DOHH2 (cell line): Measurements from ENCODE around the gene TLE1.

Source experiments
- H3F3A ChIP-seq: fragments of 200-600 bp; sonication (generic), shearing (Covaris generic); 2 replicates; pipeline ENCODE4 v1.6.0; 2016; ENCODE audit warnings: antibody characterized with exemption, mild to moderate bottlenecking; ENCODE audit not compliant: control insufficient read depth, insufficient read depth
- H3K27ac ChIP-seq: fragments of 200-600 bp; sonication (generic); 2 replicates; pipeline ENCODE4 v1.5.1; 2014; ENCODE audit warnings: low read depth, mild to moderate bottlenecking, low read length, moderate library complexity
- H3K27me3 ChIP-seq: fragments of 200-600 bp; sonication (generic); 2 replicates; pipeline ENCODE4 v1.6.1; 2014; ENCODE audit warnings: mild to moderate bottlenecking, low read length, mixed read lengths; ENCODE audit not compliant: control insufficient read depth
- H3K36me3 ChIP-seq: fragments of 200-600 bp; sonication (generic); 2 replicates; pipeline ENCODE4 v1.6.1; 2014; ENCODE audit warnings: mild to moderate bottlenecking, low read length, moderate library complexity, mixed read lengths; ENCODE audit not compliant: control insufficient read depth
- H3K4me1 ChIP-seq: fragments of 200-600 bp; sonication (generic); 2 replicates; pipeline ENCODE4 v1.6.1; 2014; ENCODE audit warnings: mild to moderate bottlenecking, low read length, mixed read lengths; ENCODE audit not compliant: control insufficient read depth
- H3K4me2 ChIP-seq: fragments of 200-600 bp; sonication (generic); 2 replicates; pipeline ENCODE4 v1.6.0; 2014; ENCODE audit warnings: mild to moderate bottlenecking, low read length, moderate library complexity
- H3K4me3 ChIP-seq: fragments of 200-600 bp; sonication (generic); 2 replicates; pipeline ENCODE4 v1.5.1; 2014; ENCODE audit warnings: mild to moderate bottlenecking, low read length, mixed read lengths
- H3K79me2 ChIP-seq: fragments of 200-600 bp; sonication (generic); 2 replicates; pipeline ENCODE4 v1.6.1; 2014; ENCODE audit warnings: mild to moderate bottlenecking, low read length, mixed read lengths; ENCODE audit not compliant: control insufficient read depth
- H3K9me2 ChIP-seq: fragments of 200-600 bp; sonication (generic); replicated peaks from 2 replicates; pipeline ENCODE4 v1.6.1; 2014; ENCODE audit warnings: mild to moderate bottlenecking, low read length, mixed read lengths; ENCODE audit not compliant: control insufficient read depth
- H3K9me3 ChIP-seq: fragments of 200-600 bp; sonication (generic); 2 replicates; pipeline ENCODE4 v1.6.1; 2014; ENCODE audit warnings: antibody characterized with exemption, low read length, mixed read lengths; ENCODE audit not compliant: control insufficient read depth, insufficient read depth
- H4K20me1 ChIP-seq: fragments of 200-600 bp; sonication (generic); 2 replicates; pipeline ENCODE4 v1.6.0; 2014; ENCODE audit warnings: low read depth, mild to moderate bottlenecking, antibody characterized with exemption, low read length, moderate library complexity; ENCODE audit not compliant: control insufficient read depth, insufficient read depth
- CTCF ChIP-seq: fragments of 200-600 bp; sonication (generic); IDR thresholded peaks from one replicate; pipeline ENCODE4 v1.5.1; 2014; ENCODE audit warnings: antibody characterized with exemption, mild to moderate bottlenecking, low read depth, low read length; ENCODE audit not compliant: poor library complexity, severe bottlenecking
- EZH2phosphoT487 ChIP-seq: fragments of 200-600 bp; sonication (generic); IDR thresholded peaks from 2 replicates; pipeline ENCODE4 v1.6.1; 2017; ENCODE audit warnings: borderline replicate concordance, mild to moderate bottlenecking, antibody characterized with exemption, low read length, moderate library complexity, mixed read lengths

TLE1 gene

GRCh38 chr9:81536242-81537025 lies 152.9 kb downstream of the TLE1 start:
- TF ChIP-seq CTCF (no peak), EZH2phosphoT487 (no peak)
- H3K27me3 ChIP-seq, result no peaks in the 10 kb centered on the region
- H4K20me1 ChIP-seq, result no peaks in the 10 kb centered on the region
- no peaks in the 10 kb centered on the region for H3K9me2 ChIP-seq
- no peaks in the 10 kb centered on the region for H3K36me3 ChIP-seq
- no peaks in the 10 kb centered on the region for H3K79me2 ChIP-seq
- no peak overlapping the region for H3K27ac ChIP-seq
- no peaks in the 10 kb centered on the region for H3F3A ChIP-seq
- no peaks in the 10 kb centered on the region for H3K9me3 ChIP-seq
- H3K4me3 ChIP-seq, result no peak overlapping the region
- H3K4me2 ChIP-seq, result no peak overlapping the region
- no peaks in the 10 kb centered on the region for H3K4me1 ChIP-seq

GRCh38 chr9:81535542-81536241 lies 153.7 kb downstream of the TLE1 start:
- H3K27me3 ChIP-seq, result no peaks in the 10 kb centered on the region
- no peaks in the 10 kb centered on the region for H3K9me2 ChIP-seq
- peaks cover 2% of the 10 kb centered on the region for H3K4me1 ChIP-seq
- no peaks in the 10 kb centered on the region for H3F3A ChIP-seq
- H3K4me2 ChIP-seq, result no peak overlapping the region
- H3K27ac ChIP-seq, result no peak overlapping the region
- H3K9me3 ChIP-seq, result no peaks in the 10 kb centered on the region
- no peaks in the 10 kb centered on the region for H4K20me1 ChIP-seq
- no peaks in the 10 kb centered on the region for H3K36me3 ChIP-seq
- TF ChIP-seq CTCF, result no peak
- no peak for TF ChIP-seq EZH2phosphoT487
- no peaks in the 10 kb centered on the region for H3K79me2 ChIP-seq
- no peak overlapping the region for H3K4me3 ChIP-seq

- no peaks in the 10 kb centered on the region for H3K36me3 ChIP-seq
- no peaks in the 10 kb centered on the region for H4K20me1 ChIP-seq
- H3K9me3 ChIP-seq, result no peaks in the 10 kb centered on the region
- no peaks in the 10 kb centered on the region for H3K27me3 ChIP-seq
- H3K4me3 ChIP-seq, result no peak overlapping the region
- TF ChIP-seq EZH2phosphoT487, result no peak
- no peak for TF ChIP-seq CTCF
- no peaks in the 10 kb centered on the region for H3K79me2 ChIP-seq
- H3K27ac ChIP-seq, result no peak overlapping the region
- H3F3A ChIP-seq, result no peaks in the 10 kb centered on the region
- no peak overlapping the region for H3K4me2 ChIP-seq
- peaks cover 11% of the 10 kb centered on the region for H3K4me1 ChIP-seq
- H3K9me2 ChIP-seq, result no peaks in the 10 kb centered on the region
Observed at GRCh38 chr9:81534138-81534875, 155.0 kb downstream of the TLE1 start.
